H9 (cell line): Measurements from ENCODE around the gene MTHFD2. TPM values are rescaled to one million over a fixed set of nuclear protein-coding genes. Genes with fewer than 3 reads are reported as not detected.

Experiments
- DNase-seq: peaks from one replicate; pipeline ENCODE4 v3.0.0-alpha.2; 2017
- H2AFZ ChIP-seq: one replicate; pipeline ENCODE4 v1.6.1; 2013; ENCODE audit warnings: mild to moderate bottlenecking, low read length, control low read depth, moderate library complexity
- H2AK5ac ChIP-seq: 2 replicates; pipeline ENCODE4 v1.6.1; 2013; ENCODE audit warnings: low read length, control low read depth, mixed read lengths; ENCODE audit not compliant: insufficient read length
- H2BK120ac ChIP-seq: one replicate; pipeline ENCODE4 v1.6.1; 2013; ENCODE audit warnings: low read depth, mild to moderate bottlenecking, low read length, control low read depth, inconsistent platforms; ENCODE audit not compliant: poor library complexity, severe bottlenecking
- H2BK12ac ChIP-seq: 2 replicates; pipeline ENCODE4 v1.6.1; 2013; ENCODE audit warnings: low read length, control low read depth, mixed read lengths, low read depth; ENCODE audit not compliant: insufficient read length
- H2BK15ac ChIP-seq: 2 replicates; pipeline ENCODE4 v1.6.1; 2013; ENCODE audit warnings: low read depth, low read length, control low read depth
- H2BK20ac ChIP-seq: one replicate; pipeline ENCODE4 v1.6.1; 2013; ENCODE audit warnings: low read depth, mild to moderate bottlenecking, low read length, control low read depth, inconsistent platforms; ENCODE audit not compliant: poor library complexity, severe bottlenecking
- H2BK5ac ChIP-seq: 2 replicates; pipeline ENCODE4 v1.6.1; 2013; ENCODE audit warnings: low read length, control low read depth, mixed read lengths; ENCODE audit not compliant: insufficient read length
- H3K14ac ChIP-seq: 2 replicates; pipeline ENCODE4 v1.6.1; 2013; ENCODE audit warnings: low read length, control low read depth; ENCODE audit not compliant: insufficient read depth
- H3K18ac ChIP-seq: 2 replicates; pipeline ENCODE4 v1.6.1; 2013; ENCODE audit warnings: low read depth, mild to moderate bottlenecking, mixed read lengths, low read length, control low read depth; ENCODE audit not compliant: insufficient read length
- H3K23ac ChIP-seq: 2 replicates; pipeline ENCODE4 v1.6.1; 2013; ENCODE audit warnings: low read length, control low read depth, mixed read lengths, low read depth; ENCODE audit not compliant: insufficient read length
- H3K23me2 ChIP-seq: 2 replicates; pipeline ENCODE4 v1.6.1; 2013; ENCODE audit warnings: low read depth, mild to moderate bottlenecking, mixed read lengths, low read length, control low read depth; ENCODE audit not compliant: insufficient read length, poor library complexity, severe bottlenecking
- H3K27ac ChIP-seq: 2 replicates; pipeline ENCODE4 v1.5.1; 2013; ENCODE audit warnings: low read length, control low read depth, mixed read lengths, low read depth; ENCODE audit not compliant: insufficient read length
- H3K27me3 ChIP-seq: 2 replicates; pipeline ENCODE4 v1.6.1; 2013; ENCODE audit warnings: low read length, control low read depth, inconsistent platforms; ENCODE audit not compliant: insufficient read depth
- H3K4ac ChIP-seq: 2 replicates; pipeline ENCODE4 v1.6.1; 2013; ENCODE audit warnings: low read depth, mild to moderate bottlenecking, control low read depth, inconsistent platforms, low read length, moderate library complexity
- H3K4me1 ChIP-seq: 2 replicates; pipeline ENCODE4 v1.6.1; 2013; ENCODE audit warnings: low read length, control low read depth, inconsistent platforms; ENCODE audit not compliant: insufficient read depth
- H3K4me2 ChIP-seq: 2 replicates; pipeline ENCODE4 v1.6.1; 2013; ENCODE audit warnings: low read length, control low read depth, mixed read lengths; ENCODE audit not compliant: insufficient read length, insufficient read depth
- H3K56ac ChIP-seq: 2 replicates; pipeline ENCODE4 v1.6.1; 2013; ENCODE audit warnings: low read depth, mild to moderate bottlenecking, mixed read lengths, low read length, control low read depth; ENCODE audit not compliant: insufficient read length
- H3K79me1 ChIP-seq: 2 replicates; pipeline ENCODE4 v1.6.1; 2013; ENCODE audit warnings: low read depth, mild to moderate bottlenecking, moderate library complexity, low read length, control low read depth, inconsistent platforms; ENCODE audit not compliant: insufficient read depth, poor library complexity, severe bottlenecking
- H3K79me2 ChIP-seq: 2 replicates; pipeline ENCODE4 v1.6.1; 2013; ENCODE audit warnings: low read length, control low read depth, inconsistent platforms; ENCODE audit not compliant: insufficient read depth
- H3K9ac ChIP-seq: 2 replicates; pipeline ENCODE4 v1.6.1; 2013; ENCODE audit warnings: low read length, control low read depth, mixed read lengths; ENCODE audit not compliant: insufficient read length; ENCODE audit errors: extremely low read depth
- H3K9me3 ChIP-seq: one replicate; pipeline ENCODE4 v1.6.1; 2013; ENCODE audit warnings: low read depth, low read length, inconsistent platforms; ENCODE audit not compliant: control insufficient read depth
- H3T11ph ChIP-seq: one replicate; pipeline ENCODE4 v1.6.1; 2013; ENCODE audit warnings: mild to moderate bottlenecking, low read length, control low read depth, inconsistent platforms
- H4K20me1 ChIP-seq: one replicate; pipeline ENCODE4 v1.6.1; 2013; ENCODE audit not compliant: control insufficient read depth, insufficient read length, insufficient read depth
- H4K5ac ChIP-seq: 2 replicates; pipeline ENCODE4 v1.6.1; 2013; ENCODE audit warnings: low read depth, mild to moderate bottlenecking, mixed read lengths, low read length, control low read depth; ENCODE audit not compliant: insufficient read length
- H4K8ac ChIP-seq: replicated peaks from 2 replicates; pipeline ENCODE4 v1.6.1; 2013; ENCODE audit warnings: low read length, control low read depth, mixed read lengths, low read depth; ENCODE audit not compliant: insufficient read length
- H4K91ac ChIP-seq: 2 replicates; pipeline ENCODE4 v1.6.1; 2013; ENCODE audit warnings: low read depth, mild to moderate bottlenecking, moderate library complexity, mixed read lengths, low read length, control low read depth; ENCODE audit not compliant: insufficient read length
- H3K27ac Mint-ChIP-seq, 3 experiments: 2 replicates in 2 of 3; 3 replicates in 1 of 3; pipeline ENCODE4 v1.8.0; 2020 to 2021; ENCODE audit warnings: mixed read lengths in 3 of 3, mild to moderate bottlenecking in 1 of 3, moderate library complexity in 1 of 3
- H3K27me3 Mint-ChIP-seq: 2 replicates; pipeline ENCODE4 v1.8.0; 2021; ENCODE audit warnings: low read depth, mild to moderate bottlenecking, moderate library complexity, mixed read lengths
- H3K36me3 Mint-ChIP-seq, 3 experiments: 2 replicates in 2 of 3; 3 replicates in 1 of 3; pipeline ENCODE4 v1.8.0; 2020 to 2021; ENCODE audit warnings: low read depth in 3 of 3, mixed read lengths in 3 of 3; ENCODE audit not compliant: insufficient read depth in 1 of 3
- H3K4me1 Mint-ChIP-seq, 2 experiments: 2 replicates each; pipeline ENCODE4 v1.8.0; 2020; ENCODE audit warnings: mixed read lengths in 2 of 2
- H3K4me3 Mint-ChIP-seq, 2 experiments: 2 replicates in 1 of 2; 3 replicates in 1 of 2; pipeline ENCODE4 v1.8.0; 2020 to 2021; ENCODE audit warnings: mild to moderate bottlenecking in 2 of 2, mixed read lengths in 2 of 2, moderate library complexity in 1 of 2
- H3K9me3 Mint-ChIP-seq, 2 experiments: 2 replicates in 1 of 2; 3 replicates in 1 of 2; pipeline ENCODE4 v1.8.0; 2020; ENCODE audit warnings: mild to moderate bottlenecking in 2 of 2, mixed read lengths in 2 of 2, moderate library complexity in 1 of 2
- WGBS: extraction: QIAGEN DNeasy Blood & Tissue Kit; methylation state at CpG from one replicate; pipeline ENCODE4 v1.1.7; 2013; ENCODE audit warnings: missing lambda C conversion rate, low lambda C conversion rate, mixed read lengths; ENCODE audit not compliant: insufficient read length; ENCODE audit errors: extremely low coverage; 5-methylcytosine and 5-hydroxymethylcytosine counted together
- total RNA-seq: library from RNA; stranded (reverse); gene quantifications from 2 replicates; pipeline ENCODE4 v1.2.1, GENCODE V29; 2021
- TF ChIP-seq, protein P1 (sequence below): fragments of 200-600 bp; sonication (generic); conservative IDR thresholded peaks from 3 replicates; pipeline ENCODE4 v1.8.0; 2021; ENCODE audit warnings: antibody characterized with exemption, mild to moderate bottlenecking

The MTHFD2 gene
- total RNA-seq, 1 experiment from 2014 or later = 201 TPM

- no peak overlapping the region for H3K4ac ChIP-seq
- no peaks in the 10 kb centered on the region for H3K9me3 ChIP-seq
- no peak overlapping the region for H3K18ac ChIP-seq
- H2BK5ac ChIP-seq = no peak overlapping the region
- peak overlapping the region; percentile 21 to 100; a peak in 4 of 5 replicates for H3K4me3 Mint-ChIP-seq
- no peaks in the 10 kb centered on the region for H3K27me3 ChIP-seq
- peaks cover 10% of the 10 kb centered on the region for H3K4me1 ChIP-seq
- no peak overlapping the region for H3T11ph ChIP-seq
- H3K23ac ChIP-seq = no peak overlapping the region
- no peak overlapping the region for H2AK5ac ChIP-seq
- H3K23me2 ChIP-seq = peaks cover 7% of the 10 kb centered on the region
- TF ChIP-seq, protein P1, sequence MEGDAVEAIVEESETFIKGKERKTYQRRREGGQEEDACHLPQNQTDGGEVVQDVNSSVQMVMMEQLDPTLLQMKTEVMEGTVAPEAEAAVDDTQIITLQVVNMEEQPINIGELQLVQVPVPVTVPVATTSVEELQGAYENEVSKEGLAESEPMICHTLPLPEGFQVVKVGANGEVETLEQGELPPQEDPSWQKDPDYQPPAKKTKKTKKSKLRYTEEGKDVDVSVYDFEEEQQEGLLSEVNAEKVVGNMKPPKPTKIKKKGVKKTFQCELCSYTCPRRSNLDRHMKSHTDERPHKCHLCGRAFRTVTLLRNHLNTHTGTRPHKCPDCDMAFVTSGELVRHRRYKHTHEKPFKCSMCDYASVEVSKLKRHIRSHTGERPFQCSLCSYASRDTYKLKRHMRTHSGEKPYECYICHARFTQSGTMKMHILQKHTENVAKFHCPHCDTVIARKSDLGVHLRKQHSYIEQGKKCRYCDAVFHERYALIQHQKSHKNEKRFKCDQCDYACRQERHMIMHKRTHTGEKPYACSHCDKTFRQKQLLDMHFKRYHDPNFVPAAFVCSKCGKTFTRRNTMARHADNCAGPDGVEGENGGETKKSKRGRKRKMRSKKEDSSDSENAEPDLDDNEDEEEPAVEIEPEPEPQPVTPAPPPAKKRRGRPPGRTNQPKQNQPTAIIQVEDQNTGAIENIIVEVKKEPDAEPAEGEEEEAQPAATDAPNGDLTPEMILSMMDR = no peak
- H4K20me1 ChIP-seq = no peaks in the 10 kb centered on the region
- no peak overlapping the region for H3K14ac ChIP-seq
- no peak overlapping the region for H2BK12ac ChIP-seq
- no peak overlapping the region for H2BK20ac ChIP-seq
- H3K27ac ChIP-seq = no peak overlapping the region
- peaks cover 66% of the 10 kb centered on the region for H3K79me2 ChIP-seq
- H3K9ac ChIP-seq = no peak overlapping the region
- peaks cover 2 to 3% of the 10 kb centered on the region in 2 experiments; a peak in 4 of 5 replicates for H3K9me3 Mint-ChIP-seq
- no peak overlapping the region for H4K91ac ChIP-seq
- peaks cover 43 to 66% (median 65%) of the 10 kb centered on the region in 3 experiments for H3K36me3 Mint-ChIP-seq
- peaks cover 6% of the 10 kb centered on the region for H3K27me3 Mint-ChIP-seq
- no peak overlapping the region for H2BK120ac ChIP-seq
- DNase-seq = no peak
- no peak overlapping the region for H3K56ac ChIP-seq
- no peak overlapping the region for H2AFZ ChIP-seq
- peaks cover 7% of the 10 kb centered on the region for H3K79me1 ChIP-seq
- H4K5ac ChIP-seq = no peak overlapping the region
- peaks cover 51 to 60% of the 10 kb centered on the region in 2 experiments for H3K4me1 Mint-ChIP-seq
- H4K8ac ChIP-seq = no peak overlapping the region
- no peak overlapping the region for H2BK15ac ChIP-seq
- H3K4me2 ChIP-seq = no peak overlapping the region
- WGBS = no CpG with 5 or more reads among the region's 1 CpG
- H3K27ac Mint-ChIP-seq = no peak overlapping the region
These were observed 3.2 kb downstream of the MTHFD2 start for GRCh38 chr2:74201596-74201995.
